Subcutaneous abdominal adipose tissue (tissue), 5 donors: ENCODE data around the gene RAP1GAP2.

Experiments used
- H3K27ac ChIP-seq: one replicate; pipeline ENCODE4 v1.7.0; 2013; ENCODE audit warnings: low read depth, mild to moderate bottlenecking, inconsistent platforms, low read length, moderate library complexity
- H3K27me3 ChIP-seq, 5 donors: one replicate each; pipeline ENCODE4 v1.7.0; 2013; ENCODE audit warnings: low read length in 5 of 5, inconsistent platforms in 1 of 5; ENCODE audit not compliant: control insufficient read depth in 5 of 5, insufficient read depth in 4 of 5
- H3K36me3 ChIP-seq, 5 donors: one replicate each; pipeline ENCODE4 v1.7.0; 2013; ENCODE audit warnings: low read length in 5 of 5; ENCODE audit not compliant: control insufficient read depth in 5 of 5, insufficient read depth in 5 of 5
- H3K4me1 ChIP-seq, 5 donors: one replicate each; pipeline ENCODE4 v1.7.0; 2013; ENCODE audit warnings: low read length in 5 of 5, mild to moderate bottlenecking in 3 of 5, moderate library complexity in 1 of 5; ENCODE audit not compliant: control insufficient read depth in 5 of 5, insufficient read depth in 5 of 5
- H3K4me3 ChIP-seq, 5 donors: one replicate each; pipeline ENCODE4 v1.7.0; 2013; ENCODE audit warnings: low read length in 5 of 5, low read depth in 1 of 5
- H3K9ac ChIP-seq, 5 donors: one replicate each; pipeline ENCODE4 v1.7.0; 2013; ENCODE audit warnings: low read length in 5 of 5, mild to moderate bottlenecking in 4 of 5, moderate library complexity in 3 of 5
- H3K9me3 ChIP-seq, 5 donors: one replicate each; pipeline ENCODE4 v1.7.0; 2013; ENCODE audit warnings: low read length in 5 of 5; ENCODE audit not compliant: control insufficient read depth in 5 of 5
- donor health status: healthy.
- donor health status: healthy.
- donor health status: healthy.
- donor health status: healthy.
- donor health status: healthy.

Gene RAP1GAP2

GRCh38 chr17:3004150-3004801 lies 208.0 kb downstream of the RAP1GAP2 start:
- Histone ChIP-seq H3K27ac (peak overlapping the region; percentile 24), H3K4me1 (peaks cover 5 to 39% (median 32%) of the 10 kb centered on the region in 5 donors), H3K9ac (peak overlapping the region in 4 of 5 donors; percentile 26 to 56 (median 56)), H3K4me3 (peak overlapping the region in 4 of 5 donors; percentile 34 to 54 (median 42)), H3K27me3 (no peaks in the 10 kb centered on the region), H3K36me3 (peaks cover 0 to 2% (median 0%) of the 10 kb centered on the region in 5 donors), H3K9me3 (no peaks in the 10 kb centered on the region)

GRCh38 chr17:3004925-3005324 lies 208.7 kb downstream of the RAP1GAP2 start:
- Histone ChIP-seq H3K9ac (peak overlapping the region in 3 of 5 donors; percentile 35 to 56 (median 55)), H3K36me3 (peaks cover 0 to 2% (median 0%) of the 10 kb centered on the region in 5 donors), H3K27me3 (no peaks in the 10 kb centered on the region), H3K4me3 (peak overlapping the region in 2 of 5 donors; percentile 48 to 54), H3K27ac (no peak overlapping the region), H3K4me1 (peaks cover 5 to 39% (median 32%) of the 10 kb centered on the region in 5 donors), H3K9me3 (no peaks in the 10 kb centered on the region)

GRCh38 chr17:3005696-3006095 lies 209.5 kb downstream of the RAP1GAP2 start:
- H3K27me3 ChIP-seq = no peaks in the 10 kb centered on the region
- H3K4me3 ChIP-seq = no peak overlapping the region
- H3K36me3 ChIP-seq = peaks cover 0 to 2% (median 0%) of the 10 kb centered on the region in 5 donors
- no peaks in the 10 kb centered on the region for H3K9me3 ChIP-seq
- no peak overlapping the region for H3K27ac ChIP-seq
- no peak overlapping the region for H3K9ac ChIP-seq
- peaks cover 5 to 35% (median 32%) of the 10 kb centered on the region in 5 donors for H3K4me1 ChIP-seq

GRCh38 chr17:3006801-3007200 lies 210.6 kb downstream of the RAP1GAP2 start:
- peaks cover 5 to 34% (median 32%) of the 10 kb centered on the region in 5 donors for H3K4me1 ChIP-seq
- no peak overlapping the region for H3K9ac ChIP-seq
- H3K4me3 ChIP-seq = no peak overlapping the region
- H3K9me3 ChIP-seq = no peaks in the 10 kb centered on the region
- peaks cover 0 to 2% (median 0%) of the 10 kb centered on the region in 5 donors for H3K36me3 ChIP-seq
- H3K27me3 ChIP-seq = no peaks in the 10 kb centered on the region
- no peak overlapping the region for H3K27ac ChIP-seq

GRCh38 chr17:3007651-3008121 lies 211.4 kb downstream of the RAP1GAP2 start:
- peaks cover 0 to 2% (median 0%) of the 10 kb centered on the region in 5 donors for H3K36me3 ChIP-seq
- H3K4me1 ChIP-seq = peaks cover 5 to 28% (median 26%) of the 10 kb centered on the region in 5 donors
- H3K9me3 ChIP-seq = no peaks in the 10 kb centered on the region
- no peak overlapping the region for H3K27ac ChIP-seq
- no peaks in the 10 kb centered on the region for H3K27me3 ChIP-seq
- H3K9ac ChIP-seq = no peak overlapping the region
- no peak overlapping the region for H3K4me3 ChIP-seq

GRCh38 chr17:3008336-3009288 lies 212.4 kb downstream of the RAP1GAP2 start:
- no peak overlapping the region for H3K27ac ChIP-seq
- H3K9me3 ChIP-seq = no peaks in the 10 kb centered on the region
- no peak overlapping the region for H3K9ac ChIP-seq
- no peak overlapping the region for H3K4me3 ChIP-seq
- H3K36me3 ChIP-seq = peaks cover 0 to 2% (median 0%) of the 10 kb centered on the region in 5 donors
- H3K4me1 ChIP-seq = peaks cover 5 to 20% (median 19%) of the 10 kb centered on the region in 5 donors
- no peaks in the 10 kb centered on the region for H3K27me3 ChIP-seq

- Histone ChIP-seq H3K9me3 (no peaks in the 10 kb centered on the region), H3K27me3 (no peaks in the 10 kb centered on the region), H3K36me3 (peaks cover 0 to 2% (median 0%) of the 10 kb centered on the region in 5 donors), H3K4me3 (no peak overlapping the region), H3K4me1 (peaks cover 0 to 11% (median 10%) of the 10 kb centered on the region in 5 donors), H3K9ac (no peak overlapping the region), H3K27ac (no peak overlapping the region)
Observed at GRCh38 chr17:3009411-3009920, 213.2 kb downstream of the RAP1GAP2 start.

- Histone ChIP-seq H3K36me3 (peaks cover 0 to 2% (median 0%) of the 10 kb centered on the region in 5 donors), H3K27ac (no peak overlapping the region), H3K4me3 (no peak overlapping the region), H3K27me3 (no peaks in the 10 kb centered on the region), H3K9me3 (no peaks in the 10 kb centered on the region), H3K4me1 (peaks cover 0 to 4% (median 2%) of the 10 kb centered on the region in 5 donors), H3K9ac (no peak overlapping the region)
Observed at GRCh38 chr17:3011891-3012290, 215.7 kb downstream of the RAP1GAP2 start.

GRCh38 chr17:3012926-3013581 lies 216.8 kb downstream of the RAP1GAP2 start:
- H3K27me3 ChIP-seq = no peaks in the 10 kb centered on the region
- H3K9ac ChIP-seq = no peak overlapping the region
- peaks cover 0 to 2% (median 0%) of the 10 kb centered on the region in 5 donors for H3K36me3 ChIP-seq
- peaks cover 0 to 4% (median 2%) of the 10 kb centered on the region in 5 donors for H3K4me1 ChIP-seq
- no peak overlapping the region for H3K27ac ChIP-seq
- no peak overlapping the region for H3K4me3 ChIP-seq
- no peaks in the 10 kb centered on the region for H3K9me3 ChIP-seq
